Hematopoietic multipotent progenitor cell treated with erythropoietin and hydrocortisone succinate and interleukin-3 and kit ligand, for 8 days (in vitro differentiated cells): ENCODE results near the gene GTPBP6.
"Not testable (repeated sequence)": the region's sequence is repeated elsewhere in the genome, so short reads cannot be mapped to it uniquely, and the experiment has no call there.

Experiments used
- DNase-seq: peaks from one replicate; pipeline ENCODE4 v3.0.0-alpha.2; 2015

Gene GTPBP6

DNA sequence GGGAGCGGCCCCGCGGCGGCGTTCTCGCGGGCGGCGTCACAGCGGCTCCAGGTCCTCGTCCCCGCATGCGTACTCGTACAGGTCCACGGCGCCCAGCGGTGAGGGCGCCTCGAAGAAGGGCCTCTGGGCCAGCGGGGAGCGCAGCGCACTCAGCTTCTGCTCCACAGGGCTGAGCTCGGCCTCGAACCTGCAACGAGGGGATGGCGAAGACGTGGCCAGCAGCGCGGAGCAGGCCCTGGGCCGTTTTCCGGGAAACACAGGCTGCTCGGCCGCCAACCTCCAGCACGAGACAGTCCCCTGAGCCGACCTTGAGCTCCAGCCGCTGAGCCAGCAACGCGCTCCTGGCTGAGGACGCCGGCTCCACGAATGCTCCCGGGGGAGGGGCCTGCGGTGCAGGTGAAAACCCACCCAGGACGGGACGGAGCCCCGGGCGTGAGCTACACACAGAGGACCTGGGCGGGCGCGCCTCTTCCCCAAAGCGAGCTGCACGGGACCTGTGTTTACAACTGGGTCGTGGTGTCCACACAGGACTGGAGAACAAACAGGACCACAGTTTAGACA is 15.8 kb upstream of the GTPBP6 start:
- DNase-seq = no peak

DNA sequence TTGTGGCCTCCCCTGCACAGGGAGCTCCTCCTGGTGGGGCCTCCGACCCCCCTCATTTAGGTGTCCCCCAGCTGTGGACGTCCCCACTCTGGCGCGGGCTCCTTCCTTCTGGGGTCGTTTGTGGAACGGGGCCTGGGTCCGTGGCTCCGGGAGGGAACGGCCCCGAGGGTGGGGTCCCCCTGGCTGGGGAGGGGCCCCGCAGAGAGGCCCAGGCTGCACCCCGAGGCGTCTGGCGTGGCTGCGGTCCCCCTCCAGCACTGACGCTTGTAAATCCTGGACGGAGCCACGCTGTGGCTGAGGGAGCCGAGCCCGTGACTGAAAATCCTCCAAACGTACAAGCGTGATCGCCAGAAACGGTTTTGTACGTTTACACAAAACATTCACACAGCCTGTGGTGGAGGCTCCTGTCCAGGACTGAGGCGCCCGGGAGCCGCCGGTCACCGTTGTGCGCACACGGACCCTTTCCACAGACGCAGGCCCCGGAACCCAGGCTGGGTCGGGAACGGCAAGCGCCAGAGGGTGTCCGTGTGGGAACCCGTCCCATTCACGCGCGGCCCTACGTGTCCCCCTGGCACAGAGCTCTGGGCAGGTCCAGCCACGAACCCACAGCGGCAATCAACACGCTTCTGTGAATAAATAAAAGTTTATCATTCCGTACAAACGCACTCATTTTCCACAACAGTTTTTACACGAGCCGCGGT is 15.2 kb upstream of the GTPBP6 start:
- no peak for DNase-seq

DNA sequence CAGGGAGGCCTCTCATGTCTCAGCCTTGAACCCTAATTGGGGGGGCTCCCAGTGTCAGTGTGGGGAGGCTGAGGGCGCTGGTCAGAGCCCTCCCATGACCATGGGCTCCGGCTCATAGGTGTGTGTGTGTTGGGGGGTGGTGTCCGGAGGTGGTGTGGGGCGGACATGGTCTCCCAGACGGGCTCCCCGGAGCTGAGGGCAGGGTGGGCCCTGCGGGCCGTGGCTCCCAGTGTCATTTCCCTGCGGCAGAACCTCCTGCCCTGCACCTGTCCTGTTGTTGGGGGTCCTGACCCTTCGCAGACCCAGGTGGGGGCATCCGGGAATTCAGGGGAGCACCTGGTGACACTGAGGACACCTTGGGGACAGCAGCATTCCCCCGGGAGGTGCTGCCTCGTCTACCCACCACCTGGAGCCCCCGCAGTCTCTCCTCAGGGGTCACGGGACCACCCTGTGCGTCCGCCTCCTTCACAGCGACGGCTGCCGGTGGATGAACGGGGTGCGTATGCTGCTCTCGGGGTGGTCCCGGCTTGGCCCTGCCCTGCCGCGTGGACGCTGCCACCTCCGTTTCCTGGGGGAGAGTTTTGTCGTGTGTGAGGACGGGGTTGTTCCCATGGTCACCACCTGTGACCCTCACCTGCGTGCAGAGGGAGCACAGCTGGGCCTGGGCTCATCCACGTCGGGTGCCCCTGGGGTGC is 14.5 kb upstream of the GTPBP6 start:
- no peak for DNase-seq

GRCh38 chrX:332496-332860 is 13.9 kb upstream of the GTPBP6 start:
- no peak for DNase-seq

GRCh38 chrX:331825-332495 is 13.4 kb upstream of the GTPBP6 start:
- DNase-seq = no peak

DNA sequence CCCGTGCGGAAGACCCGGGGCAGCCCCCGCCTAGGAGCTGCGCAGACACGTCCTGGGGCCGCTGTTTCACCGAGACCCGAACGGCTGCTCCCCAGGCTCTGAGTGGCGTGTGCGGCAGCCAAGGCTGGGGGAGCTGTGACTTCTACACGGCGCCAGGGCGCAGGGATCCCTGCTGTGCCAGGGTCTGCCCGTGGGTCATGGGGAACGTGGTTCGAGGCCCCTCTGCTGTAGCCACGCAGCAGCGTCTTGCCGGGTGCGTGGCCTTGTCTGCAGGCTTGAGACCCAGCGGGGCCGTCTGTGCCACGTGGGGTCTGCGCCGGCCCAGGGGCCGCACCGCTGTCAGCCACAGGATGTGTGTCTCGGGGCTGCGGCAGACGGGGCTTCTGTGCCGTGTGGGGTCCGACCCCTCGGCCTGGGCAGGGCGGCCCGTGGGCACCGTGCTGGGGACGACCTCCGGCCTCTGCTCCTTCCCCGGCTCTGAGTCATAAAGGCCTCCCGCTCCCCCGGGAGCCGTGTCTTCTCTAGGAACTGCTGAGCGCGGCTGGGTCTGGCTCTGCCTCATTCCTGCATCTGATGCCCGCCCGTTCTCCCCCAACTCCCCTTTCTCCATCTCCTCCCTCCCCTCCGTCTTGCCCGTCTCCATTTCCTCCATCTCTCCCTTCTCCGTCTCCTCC is 12.7 kb upstream of the GTPBP6 start:
- DNase-seq = no peak

DNA sequence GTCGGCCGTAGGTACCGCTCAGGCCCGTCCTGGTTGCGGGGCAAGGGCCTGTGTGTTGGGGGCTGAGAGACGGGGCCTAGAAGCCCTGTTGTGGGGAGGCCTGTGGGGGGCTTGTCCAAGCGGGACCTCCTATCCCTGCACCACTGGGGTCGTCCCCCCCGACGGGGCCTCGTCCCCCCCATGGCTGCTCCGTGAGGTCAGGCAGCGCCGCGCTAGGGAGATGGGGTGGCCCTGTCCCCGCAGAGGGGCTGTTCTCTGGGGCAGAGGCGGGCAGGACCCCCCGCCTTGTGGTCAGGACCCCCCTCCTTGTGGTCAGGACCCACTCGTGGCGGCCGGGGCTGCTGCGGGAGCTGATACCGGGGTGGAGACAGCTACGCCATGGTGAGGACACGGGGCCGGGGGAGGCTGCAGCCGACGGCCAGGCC is 12.1 kb upstream of the GTPBP6 start:
- no peak for DNase-seq

- DNase-seq = not testable (repeated sequence)
These were observed 11.6 kb upstream of the GTPBP6 start for GRCh38 chrX:330141-330725.

DNA sequence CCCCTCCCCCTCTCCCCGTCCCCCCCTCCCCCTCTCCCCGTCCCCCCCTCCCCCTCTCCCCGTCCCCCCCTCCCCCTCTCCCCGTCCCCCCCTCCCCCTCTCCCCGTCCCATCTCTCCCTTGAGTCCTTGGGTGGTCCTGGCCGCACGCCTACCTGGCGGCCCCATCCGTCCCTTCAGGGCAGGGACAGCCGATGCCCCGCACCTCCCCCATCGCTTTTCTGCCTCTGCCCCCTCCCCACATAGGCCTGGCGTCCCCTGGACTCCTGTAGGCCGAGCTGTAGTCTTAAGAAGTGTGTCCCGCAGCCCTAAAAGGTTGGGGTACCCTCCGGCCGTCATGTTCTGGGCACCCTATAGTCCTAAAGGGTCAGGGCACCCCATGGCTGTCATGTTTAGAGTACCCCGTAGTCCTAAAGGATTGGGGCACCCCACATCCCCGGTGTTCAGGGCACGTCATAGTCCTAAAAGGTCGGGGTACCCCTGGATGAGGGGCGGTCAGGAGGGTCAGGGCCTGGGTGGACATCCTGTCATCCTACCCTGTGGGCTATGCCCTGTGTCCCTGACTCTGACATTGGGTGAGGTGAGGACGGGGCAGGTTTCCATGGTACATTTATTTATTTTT is 10.8 kb upstream of the GTPBP6 start:
- DNase-seq = no peak

- no peak for DNase-seq
These were observed 9.1 kb upstream of the GTPBP6 start for GRCh38 chrX:327660-328126.

DNA sequence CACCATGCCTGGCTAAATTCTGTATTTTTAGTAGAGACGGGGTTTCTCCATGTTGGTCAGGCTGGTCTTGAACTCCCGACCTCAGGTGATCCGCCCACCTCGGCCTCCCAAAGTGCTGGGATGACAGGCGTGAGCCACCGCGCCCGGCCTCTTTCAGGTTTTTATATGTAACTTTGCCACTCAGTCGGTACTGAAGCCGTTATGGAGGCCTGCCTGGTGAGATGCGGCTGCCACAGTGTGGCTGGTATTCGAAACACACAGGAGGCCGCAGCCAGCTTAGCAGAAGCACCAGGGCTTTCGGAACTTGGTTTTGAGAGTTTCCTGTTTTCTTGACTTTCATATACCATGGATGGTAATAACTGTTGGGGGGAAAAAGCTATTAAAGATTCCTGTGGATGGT is 6.1 kb upstream of the GTPBP6 start:
- DNase-seq = not testable (repeated sequence)

- peak; percentile 68 for DNase-seq
These were observed 5.4 kb upstream of the GTPBP6 start for GRCh38 chrX:323721-324628.

- DNase-seq = peak; percentile 25
These were observed 1.7 kb upstream of the GTPBP6 start for GRCh38 chrX:320126-320783.

- DNase-seq = no peak
These were observed 1.1 kb upstream of the GTPBP6 start for GRCh38 chrX:319579-320125.

- DNase-seq = peak; percentile 98
These were observed 393 bp downstream of the GTPBP6 start for GRCh38 chrX:318068-318738.

GRCh38 chrX:317424-318067 is 1.1 kb downstream of the GTPBP6 start:
- DNase-seq = no peak

GRCh38 chrX:316351-317325 is 2.0 kb downstream of the GTPBP6 start:
- no peak for DNase-seq
